ENCODE results near the gene SMAP2.
"Not testable (repeated sequence)": the region's sequence is repeated elsewhere in the genome, so short reads cannot be mapped to it uniquely, and the experiment has no call there.

Gene SMAP2

DNA sequence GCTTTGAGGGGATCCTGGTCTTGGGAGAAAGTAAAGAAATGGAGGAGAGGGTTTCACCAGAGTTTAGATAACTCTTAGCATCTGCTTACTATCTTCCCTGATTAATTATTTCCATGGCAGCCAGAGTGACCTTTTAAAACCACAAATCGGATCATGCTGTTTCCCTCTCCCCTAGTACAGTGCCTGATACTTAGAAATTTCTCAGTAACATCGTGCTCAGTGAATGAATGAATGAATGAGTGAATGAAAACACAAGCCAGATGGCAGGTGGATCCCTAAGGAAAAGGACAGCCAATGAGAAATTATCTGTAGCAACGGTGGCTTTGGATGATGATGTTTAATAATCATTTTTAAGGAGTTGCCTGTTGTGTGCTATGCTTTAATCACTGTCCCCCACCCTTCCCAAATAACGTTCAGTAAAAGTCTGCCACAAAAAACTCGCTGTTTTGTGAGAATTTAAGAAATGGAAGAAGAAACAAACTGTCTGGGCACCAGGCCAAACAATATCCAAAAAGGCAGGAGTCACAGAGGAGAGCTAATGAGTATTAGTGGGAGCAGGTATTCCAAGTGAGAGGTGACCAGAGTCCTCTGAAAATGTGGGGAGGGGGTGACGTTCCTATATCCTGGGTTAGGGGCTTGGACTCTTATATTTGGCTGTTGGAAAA lies 737 bp upstream of the SMAP2 start:
- no peak for DNase-seq (ENCODE audit: low spot score)

DNA sequence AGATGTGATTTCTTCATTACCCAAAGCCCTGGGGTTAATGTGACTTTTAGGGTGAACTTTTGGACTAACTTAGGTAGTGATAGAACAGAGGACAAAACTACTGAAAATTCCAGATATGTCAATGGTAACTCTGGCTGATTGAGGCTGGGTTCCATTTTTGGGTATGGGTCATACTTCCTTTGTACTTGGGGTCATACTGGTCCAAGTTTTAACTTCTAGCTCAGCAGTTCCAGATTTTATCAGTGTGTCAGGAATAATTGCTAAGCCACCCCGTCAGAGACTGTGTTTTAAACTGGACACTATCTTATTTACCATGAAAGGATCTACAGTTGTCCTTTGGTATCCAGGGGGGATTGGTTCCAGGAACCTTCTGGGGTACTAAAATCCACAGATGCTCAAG lies 4.0 kb downstream of the SMAP2 start:
- no peak for DNase-seq (ENCODE audit: low spot score)

DNA sequence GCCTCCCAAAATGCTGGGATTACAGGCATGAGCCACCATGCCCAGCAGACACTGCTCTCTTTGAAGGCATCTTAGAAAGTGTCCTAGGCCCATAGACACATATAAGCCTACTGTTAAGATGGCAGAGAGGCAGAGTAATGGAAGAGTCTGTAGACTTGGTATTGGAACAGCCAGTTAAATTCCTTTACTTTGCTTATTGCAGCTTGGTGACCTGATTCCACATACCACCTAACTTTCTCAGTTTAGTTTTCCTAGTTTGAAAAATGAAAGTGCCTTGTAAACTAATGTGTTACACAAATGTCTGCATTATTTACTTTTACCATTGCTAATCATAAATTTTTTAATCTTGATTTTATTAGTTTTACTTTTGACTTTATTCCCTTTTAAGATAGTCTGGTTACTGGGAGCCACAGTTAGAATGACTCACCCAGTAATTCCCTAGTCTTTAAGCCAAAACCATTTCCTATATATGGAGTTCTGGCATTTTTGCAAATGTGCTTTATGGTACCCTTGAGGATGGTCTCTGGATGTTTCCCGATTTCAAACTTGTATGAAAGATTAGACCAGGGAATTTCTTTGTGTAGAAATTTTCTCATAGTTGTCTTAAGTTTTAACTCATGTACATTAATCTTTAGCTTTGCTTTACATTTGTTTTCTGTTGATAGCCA lies 6.4 kb downstream of the SMAP2 start:
- DNase-seq (ENCODE audit: low spot score) = no peak

DNA sequence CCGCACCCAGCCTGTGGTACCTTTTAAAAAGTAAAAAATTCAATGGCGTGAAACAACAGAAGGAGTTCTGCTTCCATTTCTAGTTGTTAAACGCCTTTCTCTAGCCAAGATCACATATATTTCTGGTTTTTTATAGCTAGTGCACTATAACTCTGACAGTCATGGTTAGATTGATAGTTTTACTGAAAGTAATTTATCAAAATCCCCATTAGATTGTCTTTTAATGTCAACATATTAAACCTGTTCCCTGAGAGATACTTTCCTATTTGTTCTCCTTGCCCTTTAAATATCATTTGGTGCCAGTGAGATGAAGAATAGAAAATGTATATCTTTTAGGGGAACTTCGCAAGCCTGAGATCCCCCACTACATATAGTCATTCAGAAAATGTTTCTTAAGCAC lies 7.3 kb downstream of the SMAP2 start:
- no peak for DNase-seq (ENCODE audit: low spot score)

DNA sequence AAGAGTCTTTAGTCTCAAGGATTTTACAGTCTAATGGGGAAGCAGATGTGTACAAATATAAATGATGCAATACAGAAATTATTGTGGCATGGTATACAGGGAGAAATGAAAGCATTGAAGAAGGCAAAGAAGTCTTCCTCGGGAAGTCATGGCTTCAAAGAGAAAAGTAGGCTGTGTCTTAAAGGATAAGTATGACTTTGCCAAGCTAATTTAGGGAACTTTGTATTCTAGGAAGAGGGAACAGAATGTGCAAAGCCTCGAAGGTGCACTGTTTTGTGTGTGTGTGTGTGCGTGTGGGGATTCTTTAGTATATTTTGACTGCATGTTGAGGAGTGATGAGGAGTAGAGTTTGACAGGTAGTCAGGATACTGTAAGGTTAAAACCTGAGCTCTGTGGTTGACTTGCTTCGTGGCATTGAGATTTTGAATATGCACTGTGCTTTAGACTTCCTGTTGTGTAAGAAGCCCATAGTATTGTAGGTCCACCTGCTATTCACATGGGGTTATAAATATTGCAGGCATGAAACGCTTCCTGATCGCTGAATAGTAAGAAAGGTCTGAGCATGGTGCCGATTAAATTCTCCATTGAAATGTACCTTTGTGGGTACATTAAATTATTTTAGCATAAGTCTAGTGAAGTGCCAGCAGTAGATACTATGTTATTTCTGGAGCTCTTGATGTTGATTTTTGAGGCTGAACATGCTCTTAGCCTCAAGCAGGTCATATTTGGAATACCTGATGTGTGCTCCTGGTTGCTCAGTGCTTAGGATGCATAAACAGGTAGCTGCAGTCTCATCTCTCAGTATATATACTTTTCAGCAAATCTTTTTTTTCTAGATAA lies 8.0 kb downstream of the SMAP2 start:
- DNase-seq (ENCODE audit: low spot score) = no peak

DNA sequence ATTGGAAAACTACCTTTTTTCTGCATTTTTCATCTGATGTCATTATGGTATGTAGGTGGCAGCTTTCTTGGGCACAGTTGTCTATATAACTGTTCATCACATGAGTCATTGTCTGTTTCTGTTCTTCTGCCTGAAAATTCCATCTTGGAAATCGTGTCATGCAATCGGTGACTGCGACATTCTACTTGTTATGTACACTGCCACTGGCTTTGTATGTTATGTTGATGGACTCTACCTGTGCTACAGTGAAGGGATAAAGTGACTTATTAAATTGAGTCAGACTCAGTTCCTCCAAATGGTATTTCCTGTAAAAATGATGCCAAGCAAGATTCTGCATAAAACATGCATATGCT lies 8.6 kb downstream of the SMAP2 start:
- DNase-seq (ENCODE audit: low spot score) = no peak

DNA sequence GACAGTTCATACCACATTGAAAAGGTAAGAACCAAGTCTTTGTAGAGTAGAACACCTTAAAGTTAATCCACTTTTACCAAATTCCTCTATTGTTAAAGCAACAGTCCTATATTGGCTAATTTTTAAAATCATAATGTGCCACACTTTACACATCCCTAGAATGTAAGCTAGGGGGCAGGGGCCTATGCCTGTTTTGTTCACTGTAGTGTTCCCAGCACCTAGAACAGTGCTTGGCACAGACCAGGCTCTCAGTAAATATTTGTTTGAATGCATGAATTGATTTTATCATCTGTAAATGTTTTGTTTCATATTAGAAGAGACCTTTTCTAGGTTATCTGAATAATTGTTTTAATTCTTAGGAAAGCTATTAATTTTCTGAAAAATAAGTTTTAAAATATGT lies 9.1 kb downstream of the SMAP2 start:
- no peak for DNase-seq (ENCODE audit: low spot score)

DNA sequence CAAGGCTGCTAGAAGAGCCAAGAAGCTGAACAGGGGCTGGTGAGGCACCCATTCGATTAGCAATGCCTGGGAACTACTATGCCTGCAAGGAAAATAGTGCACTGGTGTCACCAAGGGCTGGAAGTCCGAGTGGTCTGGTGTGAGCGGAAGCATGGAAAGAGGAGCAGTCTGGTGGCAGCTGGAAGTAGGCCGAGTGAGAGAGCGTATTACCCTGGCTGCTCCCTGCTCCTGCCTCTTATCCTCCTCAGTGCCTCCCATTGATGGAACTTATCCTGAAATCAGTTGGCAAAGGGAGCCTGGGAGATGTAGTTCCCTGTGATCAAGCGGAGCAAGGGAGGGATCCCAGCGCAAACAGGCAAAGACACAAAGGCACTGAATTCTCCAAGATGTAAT lies 9.6 kb downstream of the SMAP2 start:
- DNase-seq (ENCODE audit: low spot score) = peak; percentile 46

DNA sequence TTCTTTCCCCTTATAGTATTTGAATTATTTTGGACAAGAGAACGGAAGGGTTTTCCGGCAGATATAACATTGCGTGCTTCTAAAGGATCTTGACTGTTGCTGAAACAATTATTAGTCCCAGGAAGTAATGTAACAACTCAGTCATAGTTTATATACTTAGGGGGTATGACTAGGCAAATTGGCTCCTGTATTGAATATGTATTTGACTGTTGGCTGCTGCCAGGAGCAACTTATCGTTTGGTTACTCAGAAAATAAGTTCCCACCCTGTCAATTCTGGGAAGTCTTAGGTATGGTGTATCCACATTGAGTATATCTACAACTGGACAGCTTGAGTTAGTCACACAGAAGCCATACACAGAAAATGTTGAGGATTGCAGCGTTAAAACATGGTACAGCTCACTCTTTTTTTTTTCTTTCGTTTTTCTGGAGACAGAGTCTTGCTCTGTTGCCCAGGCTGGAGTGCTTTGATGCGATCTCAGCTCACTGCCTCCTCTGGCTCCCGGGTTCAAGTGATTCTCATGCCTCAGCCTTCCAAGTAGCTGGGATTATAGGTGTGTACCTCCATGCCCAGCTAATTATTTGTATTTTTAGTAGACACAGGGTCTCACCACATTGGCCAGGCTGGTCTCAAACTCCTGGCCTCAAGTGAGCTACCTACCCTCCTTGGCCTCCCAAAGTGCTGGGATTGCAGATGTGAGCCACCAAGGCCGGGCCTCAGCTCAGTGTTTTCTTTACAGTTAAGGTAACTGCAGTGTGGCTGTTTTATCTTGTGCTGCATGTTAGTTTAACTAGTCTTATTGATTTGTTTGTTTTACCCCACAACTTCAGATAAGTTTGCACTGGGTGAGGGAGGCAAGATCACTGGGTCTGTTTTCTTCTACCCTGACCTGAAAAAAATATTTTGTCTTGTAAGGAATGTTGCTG lies 10.2 kb downstream of the SMAP2 start:
- DNase-seq (ENCODE audit: low spot score) = no peak

DNA sequence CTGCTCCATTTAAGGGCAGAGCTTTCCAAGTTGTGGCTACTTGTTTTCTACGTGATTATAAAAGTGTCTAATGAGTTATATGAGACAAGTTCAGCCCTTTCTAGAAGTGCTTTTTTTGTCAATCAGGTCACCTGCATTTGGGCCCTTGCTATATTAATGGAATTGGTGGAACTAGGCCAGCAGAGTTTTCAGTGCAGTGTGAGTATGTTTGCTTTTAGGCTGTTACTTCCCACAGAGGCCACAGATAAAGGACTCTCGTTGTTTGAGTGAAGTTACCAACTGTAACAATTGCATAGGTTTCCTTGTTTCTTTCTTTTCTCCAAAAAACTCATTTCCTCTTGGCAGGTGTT lies 10.9 kb downstream of the SMAP2 start:
- DNase-seq (ENCODE audit: low spot score) = no peak

DNA sequence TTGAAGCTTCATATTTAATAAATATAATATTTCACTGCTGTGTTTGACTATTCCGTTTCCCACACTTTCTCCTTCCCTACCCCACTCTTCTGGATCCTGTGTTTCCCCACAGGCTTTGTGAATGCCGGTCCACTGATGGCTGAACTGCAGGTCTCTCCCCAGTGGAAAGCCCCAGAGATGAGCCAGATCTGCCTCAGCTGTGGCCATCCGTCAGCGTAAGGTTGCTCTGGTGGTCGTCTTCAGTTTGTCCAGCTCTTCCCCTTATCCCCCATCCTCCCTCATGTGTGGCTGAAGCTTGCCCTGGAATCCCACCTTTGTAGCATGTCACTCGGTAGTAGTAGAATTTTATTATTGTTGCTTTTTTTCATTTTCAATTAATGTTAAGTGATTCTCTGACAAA lies 11.4 kb downstream of the SMAP2 start:
- no peak for DNase-seq (ENCODE audit: low spot score)

DNA sequence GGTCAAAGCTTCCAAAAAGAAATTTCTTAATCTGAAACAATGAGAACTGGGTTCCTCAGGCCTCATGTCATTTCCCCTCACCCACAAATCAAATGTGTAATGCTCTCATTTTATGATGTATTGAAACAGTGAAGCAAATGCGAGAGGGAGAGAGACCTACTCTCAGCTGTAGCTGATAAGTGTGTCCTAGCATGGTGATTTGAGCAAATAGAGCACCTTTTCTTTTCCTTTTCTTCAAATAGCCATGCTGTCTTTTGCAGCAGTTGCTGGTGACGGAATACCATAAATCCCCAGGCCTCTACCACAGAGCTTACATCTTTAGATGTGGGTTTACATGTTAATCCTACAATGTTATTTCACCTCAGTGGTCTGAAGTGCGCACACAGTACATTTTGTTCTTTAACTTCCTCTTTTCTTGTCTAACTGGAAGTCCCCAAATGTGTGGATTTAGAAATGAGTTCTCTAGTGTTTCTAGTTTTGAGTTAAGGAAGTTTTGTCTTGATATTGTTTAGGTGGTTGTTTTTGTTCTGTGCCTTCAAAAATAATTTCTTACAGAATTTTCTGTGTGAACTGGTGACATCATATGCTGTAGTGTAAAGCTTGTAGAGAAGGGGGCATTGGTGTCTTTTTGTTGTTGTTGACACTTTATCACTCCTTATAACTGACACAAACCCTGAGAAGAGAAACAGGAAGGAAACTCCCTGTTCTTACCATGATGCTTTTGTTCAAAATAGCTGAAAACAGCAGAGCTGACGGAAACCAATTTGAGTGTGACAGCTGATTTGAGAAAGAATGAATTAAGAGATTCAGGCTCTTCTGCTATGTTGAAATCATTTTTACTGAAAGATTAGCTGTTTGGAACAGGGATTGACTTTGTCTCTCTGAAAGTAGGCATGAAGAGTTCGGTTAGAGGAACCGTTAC lies 12.2 kb downstream of the SMAP2 start:
- DNase-seq (ENCODE audit: low spot score) = no peak

DNA sequence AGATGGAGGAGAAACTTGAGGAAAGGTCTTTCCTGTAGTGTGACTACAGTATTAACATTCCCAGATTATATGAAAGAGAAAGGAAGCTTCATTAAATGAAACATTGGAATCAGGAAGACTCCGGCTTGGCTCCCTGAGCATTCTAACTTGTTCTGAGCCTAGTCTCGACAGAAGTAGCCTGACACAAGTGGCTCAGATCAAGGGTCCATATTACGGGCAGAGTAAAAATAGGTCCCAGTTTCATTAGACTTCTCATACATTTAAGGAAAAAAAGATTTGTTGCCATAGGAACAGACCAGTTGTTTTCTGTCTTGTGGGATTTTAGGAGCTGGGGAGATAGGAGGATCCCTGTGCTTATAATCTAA lies 12.8 kb downstream of the SMAP2 start:
- DNase-seq (ENCODE audit: low spot score) = no peak

DNA sequence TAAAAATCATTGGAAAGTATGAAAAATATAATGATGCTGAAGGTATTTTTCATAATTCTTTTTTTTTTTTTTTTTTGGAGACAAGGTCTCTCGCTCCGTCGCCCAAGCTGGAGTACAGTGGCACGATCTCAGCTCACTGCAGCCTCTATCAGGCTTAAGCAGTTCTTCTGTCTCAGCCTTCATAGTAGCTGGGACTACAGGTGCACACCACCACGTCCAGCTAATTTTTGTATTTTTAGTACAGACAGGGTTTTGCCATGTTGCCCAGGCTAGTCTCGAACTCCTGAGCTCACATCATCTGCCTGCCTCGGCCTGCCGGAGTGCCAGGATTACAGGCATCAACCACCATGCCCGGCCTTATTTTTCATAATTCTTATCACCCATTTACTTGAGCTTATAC lies 13.3 kb downstream of the SMAP2 start:
- DNase-seq (ENCODE audit: low spot score) = no peak

DNA sequence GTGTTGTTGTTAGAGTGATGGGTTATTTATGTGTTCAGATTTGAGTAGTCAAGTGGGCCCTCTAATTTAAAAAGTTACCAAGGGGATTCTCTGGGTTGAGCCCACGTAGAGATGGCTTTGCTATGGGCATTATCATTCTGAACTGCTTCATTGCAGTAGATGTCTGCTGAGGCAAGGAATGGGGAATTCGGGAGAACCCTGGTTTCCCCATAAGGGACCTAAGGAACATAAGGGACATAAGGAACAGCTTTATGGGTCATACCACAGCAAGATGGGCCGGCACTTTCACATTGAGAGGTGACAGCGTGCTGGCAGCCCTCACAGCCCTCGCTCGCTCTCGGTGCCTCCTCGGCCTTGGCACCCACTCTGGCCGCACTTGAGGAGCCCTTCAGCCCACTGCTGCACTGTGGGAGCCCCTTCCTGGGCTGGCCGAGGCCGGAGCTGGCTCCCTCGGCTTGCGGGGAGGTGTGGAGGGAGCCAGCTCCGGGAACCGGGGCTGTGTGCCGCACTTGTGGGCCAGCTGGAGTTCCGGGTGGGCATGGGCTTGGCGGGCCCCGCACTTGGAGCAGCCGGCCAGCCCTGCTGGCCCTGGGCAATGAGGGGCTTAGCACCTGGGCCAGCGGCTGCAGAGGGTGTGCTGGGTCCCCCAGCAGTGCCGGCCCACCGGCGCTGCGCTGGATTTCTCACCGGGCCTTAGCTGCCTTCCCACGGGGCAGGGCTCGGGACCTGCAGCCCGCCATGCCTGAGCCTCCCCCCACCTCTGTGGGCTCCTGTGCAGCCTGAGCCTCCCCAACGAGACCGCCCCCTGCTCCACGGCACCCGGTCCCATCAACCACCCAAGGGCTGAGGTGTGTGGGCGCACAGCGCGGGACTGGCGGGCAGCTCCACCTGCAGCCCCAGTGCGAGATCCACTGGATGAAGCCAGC lies 14.1 kb downstream of the SMAP2 start:
- not testable (repeated sequence) for DNase-seq (ENCODE audit: low spot score)

DNA sequence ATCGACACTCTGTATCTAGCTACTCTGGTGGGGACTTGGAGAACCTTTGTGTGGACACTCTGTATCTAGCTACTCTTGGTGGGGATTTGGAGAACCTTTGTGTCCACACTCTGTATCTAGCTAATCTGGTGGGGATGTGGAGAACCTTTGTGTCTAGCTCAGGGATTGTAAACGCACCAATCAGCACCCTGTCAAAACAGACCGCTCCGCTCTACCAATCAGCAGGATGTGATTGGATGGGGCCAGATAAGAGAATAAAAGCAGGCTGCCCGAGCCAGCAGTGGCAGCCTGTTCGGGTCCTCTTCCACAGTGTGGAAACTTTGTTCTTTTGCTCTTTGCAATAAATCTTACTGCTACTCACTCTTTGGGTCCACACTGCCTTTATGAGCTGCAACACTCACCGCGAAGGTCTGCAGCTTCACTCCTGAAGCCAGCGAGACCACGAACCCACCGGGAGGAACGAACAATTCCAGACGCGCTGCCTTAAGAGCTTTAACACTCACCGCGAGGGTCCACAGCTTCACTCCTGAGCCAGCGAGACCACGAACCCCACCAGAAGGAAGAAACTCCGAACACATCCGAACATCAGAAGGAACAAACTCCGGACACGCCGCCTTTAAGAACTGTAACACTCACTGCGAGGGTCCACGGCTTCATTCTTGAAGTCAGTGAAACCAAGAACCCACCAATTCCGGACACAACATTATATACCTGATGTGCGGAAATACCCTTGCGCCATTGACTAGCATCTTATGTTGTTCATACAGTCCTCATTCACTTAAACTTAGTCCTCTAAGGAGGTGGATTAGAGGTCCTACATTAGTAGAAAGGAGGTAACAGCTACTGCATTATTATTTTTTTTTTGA lies 15.2 kb downstream of the SMAP2 start:
- DNase-seq (ENCODE audit: low spot score) = not testable (repeated sequence)

DNA sequence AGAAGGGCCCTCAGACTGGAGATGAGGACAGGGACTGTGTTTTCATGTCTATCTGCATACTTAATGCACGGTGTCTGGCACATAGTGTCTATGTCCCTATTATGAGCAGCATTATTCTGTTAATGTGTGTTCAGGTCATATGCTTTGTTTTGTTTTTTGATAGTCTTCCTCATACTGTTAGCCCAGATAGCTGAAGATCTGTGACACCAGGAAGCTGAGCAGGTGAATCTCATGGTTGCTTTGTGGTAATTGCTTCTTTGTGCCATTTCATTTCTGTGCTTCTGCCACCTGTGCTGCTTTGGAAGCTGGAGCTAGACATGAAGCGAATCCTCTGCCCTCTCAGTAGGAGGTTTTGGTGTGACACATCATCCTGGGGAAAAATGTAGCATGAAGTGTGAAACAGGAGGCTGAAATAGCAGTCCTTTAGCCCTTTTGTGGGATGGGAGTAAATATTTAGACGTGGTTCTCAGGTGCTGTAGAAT lies 15.8 kb downstream of the SMAP2 start:
- DNase-seq (ENCODE audit: low spot score) = no peak

DNA sequence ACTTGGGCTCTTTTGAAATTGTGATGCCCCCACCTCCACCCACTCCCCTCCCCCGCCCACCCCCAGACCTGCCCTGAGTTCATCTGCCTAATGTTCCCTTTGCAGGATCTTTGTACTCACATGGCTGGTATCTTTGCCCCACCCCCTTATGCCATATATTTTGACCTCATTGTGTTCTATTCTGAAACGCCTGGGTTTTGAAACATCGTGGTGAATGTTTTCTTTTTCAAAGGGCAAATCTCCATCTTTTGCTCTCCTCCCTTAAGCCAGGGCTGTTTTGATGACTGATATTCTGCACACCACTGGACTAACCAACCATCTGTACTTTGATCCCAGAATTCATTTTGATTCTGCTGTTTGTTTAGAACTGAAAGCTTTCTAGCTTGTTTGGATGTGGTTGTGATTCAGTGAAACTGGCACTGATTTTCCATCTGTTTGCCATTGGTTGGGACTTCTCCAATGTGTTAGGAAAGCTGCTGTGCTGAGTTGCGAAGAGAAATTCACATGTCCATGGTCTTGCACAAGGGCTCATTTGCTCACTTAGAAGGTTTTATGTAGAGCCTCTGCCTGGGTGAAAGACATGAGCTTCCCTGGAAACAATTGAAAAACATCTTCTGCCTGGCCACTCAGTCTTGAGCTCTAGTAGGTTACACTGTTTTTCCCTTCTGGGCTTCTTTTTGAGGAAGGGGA lies 16.5 kb downstream of the SMAP2 start:
- DNase-seq (ENCODE audit: low spot score) = no peak

All from cerebellar cortex (tissue), 1 donor.